BLaER1 treated with 17β-estradiol and CSF1 and Interleukin-3, amounts not matched to agents 10 nM and 100 nM (cell line): ENCODE measurements around the gene TNRC18.
A peak's percentile ranks its signal among the peaks of the same experiment; 100 is the strongest.

Experiments used
- H3K27ac ChIP-seq, 11 experiments: shearing (Covaris generic); formaldehyde crosslinking; 2 replicates each; pipeline ENCODE4 v1.8.1; 2022
- H3K27me3 ChIP-seq, 11 experiments: shearing (Covaris generic); formaldehyde crosslinking; 2 replicates each; pipeline ENCODE4 v1.8.1; 2022
- H3K36me3 ChIP-seq, 11 experiments: shearing (Covaris generic); formaldehyde crosslinking; 2 replicates each; pipeline ENCODE4 v1.8.1; 2022
- H3K4me1 ChIP-seq, 10 experiments: shearing (Covaris generic); formaldehyde crosslinking; 2 replicates each; pipeline ENCODE4 v1.8.1; 2022
- H3K4me2 ChIP-seq, 11 experiments: shearing (Covaris generic); formaldehyde crosslinking; 2 replicates each; pipeline ENCODE4 v1.8.1; 2022
- H3K4me3 ChIP-seq, 10 experiments: shearing (Covaris generic); formaldehyde crosslinking; 2 replicates each; pipeline ENCODE4 v1.8.1; 2022
- H3K9ac ChIP-seq, 11 experiments: shearing (Covaris generic); formaldehyde crosslinking; 2 replicates each; pipeline ENCODE4 v1.8.1; 2022
- H3K9me3 ChIP-seq, 11 experiments: shearing (Covaris generic); formaldehyde crosslinking; replicated peaks in 1 of 11; 2 replicates each; pipeline ENCODE4 v1.8.1; 2022
- H4K20me1 ChIP-seq, 11 experiments: shearing (Covaris generic); formaldehyde crosslinking; 2 replicates each; pipeline ENCODE4 v1.8.1; 2022
- Cebpa-rat ChIP-seq, 11 experiments: shearing (Covaris generic); IDR thresholded peaks; 2 replicates each; pipeline ENCODE4 v1.8.1; 2022

The TNRC18 gene

GRCh38 chr7:5413449-5413786 is 10.2 kb downstream of the TNRC18 start:
- peaks cover 6 to 100% (median 18%) of the 10 kb centered on the region in 11 experiments; a peak in 19 of 22 replicates for H4K20me1 ChIP-seq
- H3K4me2 ChIP-seq, result no peak overlapping the region; a peak in 1 of 22 replicates
- 0 out of 22 replicates have a peak overlapping the region, but pooled peaks of 1 of the 11 experiments have one; percentile 1 for H3K9ac ChIP-seq
- no peak overlapping the region for H3K27ac ChIP-seq
- no peak for TF ChIP-seq Cebpa-rat (IDR thresholded peaks at IDR 0.05)
- H3K9me3 ChIP-seq, result no peaks in the 10 kb centered on the region
- H3K4me1 ChIP-seq, result peaks cover 0 to 22% (median 1%) of the 10 kb centered on the region in 10 experiments; a peak in 10 of 20 replicates
- no peak overlapping the region for H3K4me3 ChIP-seq
- H3K27me3 ChIP-seq, result peaks cover 32 to 72% (median 54%) of the 10 kb centered on the region in 11 experiments
- peaks cover 0 to 37% (median 0%) of the 10 kb centered on the region in 11 experiments; a peak in 4 of 22 replicates for H3K36me3 ChIP-seq

- H3K9me3 ChIP-seq, result no peaks in the 10 kb centered on the region
- no peak for TF ChIP-seq Cebpa-rat (IDR thresholded peaks at IDR 0.05)
- 0 out of 22 replicates have a peak overlapping the region, but pooled peaks of 1 of the 11 experiments have one; percentile 24 for H3K9ac ChIP-seq
- H3K27ac ChIP-seq, result no peak overlapping the region
- H3K27me3 ChIP-seq, result peaks cover 0 to 29% (median 13%) of the 10 kb centered on the region in 11 experiments; a peak in 12 of 22 replicates
- no peak overlapping the region for H3K4me3 ChIP-seq
- peaks cover 0 to 44% (median 0%) of the 10 kb centered on the region in 11 experiments; a peak in 4 of 22 replicates for H3K36me3 ChIP-seq
- peaks cover 0 to 29% (median 0%) of the 10 kb centered on the region in 10 experiments; a peak in 9 of 20 replicates for H3K4me1 ChIP-seq
- peaks cover 0 to 100% (median 0%) of the 10 kb centered on the region in 11 experiments; a peak in 7 of 22 replicates for H4K20me1 ChIP-seq
- peak overlapping the region in 4 of 11 experiments; percentile 31 to 76 (median 70); a peak in 7 of 22 replicates for H3K4me2 ChIP-seq
These were observed 14.9 kb downstream of the TNRC18 start for GRCh38 chr7:5408777-5409176.

DNA sequence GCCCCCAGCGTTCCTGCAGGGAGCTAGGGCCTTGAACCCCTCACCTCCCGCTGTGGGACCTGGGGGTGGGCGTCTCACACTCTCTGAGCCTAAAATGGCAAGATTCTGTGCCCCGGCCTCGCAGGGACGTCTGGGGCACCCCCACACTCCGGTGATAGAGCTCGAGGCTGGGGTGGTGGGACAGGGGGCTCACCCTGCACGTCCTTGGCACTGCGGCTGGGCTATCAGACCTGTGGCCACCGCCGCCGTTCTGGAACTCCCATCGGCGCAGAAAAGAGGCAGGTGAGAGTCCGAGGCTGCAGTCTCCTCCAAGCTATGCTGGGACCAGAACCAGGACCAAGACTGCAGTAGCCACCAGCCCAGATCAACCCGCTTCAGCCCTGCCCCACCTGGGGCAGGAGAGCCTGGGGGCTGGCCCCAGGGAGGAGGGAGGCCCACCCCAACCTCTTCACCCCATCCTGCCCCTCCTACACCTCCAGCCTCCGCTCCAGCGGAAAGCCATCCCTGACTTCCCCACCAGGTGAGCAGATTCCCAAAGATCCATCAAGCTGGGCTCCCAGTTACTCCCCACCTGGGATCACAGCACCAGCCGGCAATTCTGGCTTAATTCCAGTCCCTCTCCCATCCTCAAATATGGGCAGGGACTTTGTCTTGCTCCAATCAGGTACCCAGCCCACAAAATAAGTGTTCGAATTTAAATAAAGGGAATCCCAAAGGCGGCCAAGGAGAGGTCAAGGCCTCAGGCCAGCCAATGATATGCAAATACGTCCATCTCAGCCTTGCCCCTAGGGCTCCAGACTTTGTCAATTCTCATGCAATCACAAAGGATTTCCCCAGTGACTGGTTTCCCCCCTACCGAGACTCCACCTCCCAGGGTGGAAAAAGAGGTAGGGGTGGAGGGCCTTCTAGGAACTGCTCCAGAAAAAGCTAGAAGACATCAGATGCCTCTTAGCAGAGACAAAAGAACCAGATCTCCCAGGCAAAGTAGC is 16.4 kb downstream of the TNRC18 start:
- Histone ChIP-seq H3K36me3 (peaks cover 0 to 44% (median 0%) of the 10 kb centered on the region in 11 experiments; a peak in 4 of 22 replicates), H3K4me3 (no peak overlapping the region), H3K27ac (no peak overlapping the region), H3K9me3 (no peaks in the 10 kb centered on the region), H3K27me3 (peaks cover 0 to 15% (median 0%) of the 10 kb centered on the region in 11 experiments; a peak in 1 of 22 replicates), H3K4me1 (peaks cover 0 to 23% (median 0%) of the 10 kb centered on the region in 10 experiments; a peak in 8 of 20 replicates), H4K20me1 (peaks cover 0 to 94% (median 0%) of the 10 kb centered on the region in 11 experiments; a peak in 6 of 22 replicates), H3K9ac (no peak overlapping the region), H3K4me2 (0 out of 22 replicates have a peak overlapping the region, but pooled peaks of 2 of the 11 experiments have one; percentile 2 to 12)
- no peak for TF ChIP-seq Cebpa-rat (IDR thresholded peaks at IDR 0.05)

DNA sequence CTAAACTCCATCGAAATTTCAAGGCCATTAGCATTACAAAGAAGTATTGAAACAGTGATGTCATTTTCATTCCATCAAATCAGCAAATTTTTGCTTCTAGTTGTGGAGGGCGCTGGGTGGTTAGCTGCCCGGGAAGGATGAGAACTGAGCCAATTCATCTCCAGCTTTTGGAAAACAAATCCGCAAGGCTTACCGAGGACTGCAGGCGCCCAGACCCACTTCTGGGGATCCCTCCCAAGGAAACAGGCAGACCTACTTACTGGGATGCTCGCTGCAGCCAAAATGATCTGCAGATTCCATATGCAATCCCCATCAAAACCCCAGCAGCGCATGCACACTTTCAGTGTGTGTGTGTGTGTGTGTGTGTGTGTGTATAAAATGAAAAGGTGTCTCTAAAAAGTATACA is 19.2 kb downstream of the TNRC18 start:
- no peak overlapping the region for H3K27ac ChIP-seq
- peaks cover 0 to 6% (median 0%) of the 10 kb centered on the region in 11 experiments; a peak in 1 of 22 replicates for H3K27me3 ChIP-seq
- no peak overlapping the region for H3K4me3 ChIP-seq
- peaks cover 0 to 24% (median 2%) of the 10 kb centered on the region in 10 experiments; a peak in 9 of 20 replicates for H3K4me1 ChIP-seq
- no peak for TF ChIP-seq Cebpa-rat (IDR thresholded peaks at IDR 0.05)
- no peak overlapping the region for H3K9ac ChIP-seq
- H3K36me3 ChIP-seq, result peaks cover 0 to 41% (median 0%) of the 10 kb centered on the region in 11 experiments; a peak in 4 of 22 replicates
- no peaks in the 10 kb centered on the region; a peak in 1 of 22 replicates for H3K9me3 ChIP-seq
- H3K4me2 ChIP-seq, result no peak overlapping the region
- peaks cover 0 to 70% (median 0%) of the 10 kb centered on the region in 11 experiments; a peak in 6 of 22 replicates for H4K20me1 ChIP-seq

- H4K20me1 ChIP-seq, result peaks cover 0 to 60% (median 0%) of the 10 kb centered on the region in 11 experiments; a peak in 5 of 22 replicates
These were observed 20.2 kb downstream of the TNRC18 start for GRCh38 chr7:5403442-5403841.

GRCh38 chr7:5397736-5398135 is 25.9 kb downstream of the TNRC18 start:
- H3K4me1 ChIP-seq, result peaks cover 32 to 62% (median 49%) of the 10 kb centered on the region in 10 experiments
- peaks cover 16 to 27% (median 17%) of the 10 kb centered on the region in 11 experiments for H3K36me3 ChIP-seq
- TF ChIP-seq Cebpa-rat (IDR thresholded peaks at IDR 0.05), result no peak
- peak overlapping the region in 10 of 11 experiments; percentile 93 to 100 (median 98); a peak in 19 of 22 replicates for H3K9ac ChIP-seq
- H4K20me1 ChIP-seq, result peaks cover 7 to 42% (median 30%) of the 10 kb centered on the region in 11 experiments; a peak in 20 of 22 replicates
- peak overlapping the region in 6 of 10 experiments; percentile 77 to 93 (median 84); a peak in 7 of 20 replicates for H3K4me3 ChIP-seq
- peak overlapping the region; percentile 39 to 97 (median 87); a peak in 20 of 22 replicates for H3K4me2 ChIP-seq
- H3K27ac ChIP-seq, result peak overlapping the region; percentile 41 to 100 (median 100); a peak in 21 of 22 replicates
- H3K9me3 ChIP-seq, result no peaks in the 10 kb centered on the region; a peak in 1 of 22 replicates
- H3K27me3 ChIP-seq, result no peaks in the 10 kb centered on the region

More at GRCh38 chr7:5403442-5403841, 20.2 kb downstream of the TNRC18 start:
- Histone ChIP-seq H3K27ac (no peak overlapping the region), H3K36me3 (peaks cover 0 to 41% (median 0%) of the 10 kb centered on the region in 11 experiments; a peak in 4 of 22 replicates), H3K9ac (no peak overlapping the region), H3K9me3 (no peaks in the 10 kb centered on the region; a peak in 1 of 22 replicates), H3K4me2 (no peak overlapping the region), H3K4me1 (peaks cover 0 to 24% (median 5%) of the 10 kb centered on the region in 10 experiments; a peak in 12 of 20 replicates), H3K27me3 (peaks cover 0 to 3% (median 0%) of the 10 kb centered on the region in 11 experiments; a peak in 1 of 22 replicates), H3K4me3 (no peak overlapping the region)
- no peak for TF ChIP-seq Cebpa-rat (IDR thresholded peaks at IDR 0.05)

- H3K4me3 ChIP-seq, result peak overlapping the region; percentile 67 to 93 (median 78)
- H3K4me1 ChIP-seq, result peaks cover 32 to 68% (median 51%) of the 10 kb centered on the region in 10 experiments
- peak overlapping the region; percentile 81 to 98 (median 95) for H3K4me2 ChIP-seq
- TF ChIP-seq Cebpa-rat (IDR thresholded peaks at IDR 0.05), result peak; percentile 99 to 100 (median 100)
- peak overlapping the region; percentile 92 to 100 (median 98) for H3K9ac ChIP-seq
- H3K27ac ChIP-seq, result peak overlapping the region; percentile 90 to 100 (median 100)
- peaks cover 7 to 46% (median 36%) of the 10 kb centered on the region in 11 experiments; a peak in 21 of 22 replicates for H4K20me1 ChIP-seq
- no peaks in the 10 kb centered on the region for H3K27me3 ChIP-seq
- peaks cover 22 to 33% (median 23%) of the 10 kb centered on the region in 11 experiments for H3K36me3 ChIP-seq
- no peaks in the 10 kb centered on the region; a peak in 1 of 22 replicates for H3K9me3 ChIP-seq
These were observed 26.5 kb downstream of the TNRC18 start for GRCh38 chr7:5396999-5397663.

GRCh38 chr7:5396542-5396941 is 27.1 kb downstream of the TNRC18 start:
- Histone ChIP-seq H3K9me3 (no peaks in the 10 kb centered on the region; a peak in 1 of 22 replicates), H3K9ac (peak overlapping the region; percentile 92 to 100 (median 98)), H3K4me3 (peak overlapping the region; percentile 67 to 93 (median 78)), H3K27me3 (no peaks in the 10 kb centered on the region), H4K20me1 (peaks cover 12 to 49% (median 42%) of the 10 kb centered on the region in 11 experiments; a peak in 21 of 22 replicates), H3K4me2 (peak overlapping the region; percentile 81 to 98 (median 95)), H3K36me3 (peaks cover 28 to 39% (median 29%) of the 10 kb centered on the region in 11 experiments), H3K4me1 (peaks cover 32 to 73% (median 52%) of the 10 kb centered on the region in 10 experiments), H3K27ac (peak overlapping the region; percentile 90 to 100 (median 100))
- TF ChIP-seq Cebpa-rat (IDR thresholded peaks at IDR 0.05), result no peak
